ENCODE results near the gene FLT4.

Gene FLT4

GRCh38 chr5:180603076-180603594 is 46.3 kb downstream of the FLT4 start:
- DNase-seq: no peak

DNA sequence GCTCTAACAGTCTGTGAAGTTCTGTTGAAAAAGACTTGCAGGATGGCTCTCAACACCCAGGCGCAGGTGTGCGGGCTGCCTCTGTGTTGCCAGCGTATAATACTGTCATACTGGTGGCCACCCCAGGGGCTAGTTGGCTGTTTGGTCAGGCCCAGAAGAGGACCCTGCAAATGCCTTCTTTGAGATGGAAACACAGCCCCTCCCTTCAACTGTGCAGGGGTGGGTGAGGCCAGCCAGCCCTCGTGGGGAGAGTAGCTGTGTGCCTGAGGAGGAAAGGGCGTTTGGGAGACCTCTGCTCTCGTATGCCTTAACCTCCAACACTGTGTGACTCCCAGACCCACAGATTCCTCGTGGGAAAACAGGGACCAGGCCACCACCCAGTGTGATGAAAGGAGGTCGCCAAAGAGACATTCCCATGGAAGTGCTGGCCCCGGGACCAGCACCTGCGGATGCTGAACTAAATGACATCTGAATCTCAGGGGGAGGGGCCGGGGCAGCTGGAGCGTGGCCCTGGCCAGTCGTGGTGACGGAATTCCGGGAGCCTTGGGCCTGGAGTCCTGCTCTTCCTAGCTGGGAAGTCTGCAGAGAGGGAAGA is 46.8 kb downstream of the FLT4 start:
- DNase-seq: no peak

DNA sequence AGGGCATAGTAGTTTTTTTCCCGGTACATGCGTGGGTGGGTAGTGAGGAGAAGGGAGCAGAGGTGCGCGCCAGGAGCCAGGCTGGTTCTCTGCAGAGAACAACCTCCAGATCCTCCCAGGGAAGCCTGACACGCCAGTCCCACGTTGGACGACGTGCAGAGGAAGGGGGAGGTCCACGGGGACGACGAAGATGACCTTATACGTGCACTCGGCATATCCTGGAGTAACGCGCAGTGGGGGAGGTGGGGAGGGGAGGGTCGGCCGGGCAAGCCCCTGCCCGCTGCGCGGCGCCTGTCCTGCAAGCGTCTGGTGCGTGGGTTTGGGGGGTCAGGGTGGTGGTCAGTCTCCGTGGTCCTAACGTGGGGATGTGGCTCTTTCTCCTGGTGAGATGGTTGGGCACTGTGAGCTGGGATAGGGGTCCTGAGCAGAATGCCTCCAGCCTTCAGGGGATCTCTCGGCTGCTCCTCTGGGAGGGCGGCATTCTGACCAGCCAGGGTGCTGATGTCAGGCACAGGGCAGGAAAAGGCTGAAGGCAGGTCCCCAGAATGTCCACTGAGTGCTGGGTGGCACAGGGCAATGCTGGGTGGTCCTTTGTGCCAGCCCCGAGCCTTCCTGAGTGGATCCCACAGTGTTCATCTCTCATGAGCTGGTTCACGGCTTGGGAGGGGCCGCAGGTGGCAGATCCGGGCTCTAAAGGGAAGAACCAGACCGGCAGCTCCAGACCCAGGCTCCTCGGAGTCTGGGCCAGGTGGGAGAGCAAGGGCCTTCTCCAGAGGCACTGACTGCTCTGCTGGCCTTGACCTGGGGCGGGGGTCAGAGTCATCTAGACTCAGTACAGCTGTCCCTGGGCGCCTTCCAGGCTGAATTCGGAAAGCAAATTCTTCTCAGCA is 47.6 kb downstream of the FLT4 start:
- no peak for DNase-seq

DNA sequence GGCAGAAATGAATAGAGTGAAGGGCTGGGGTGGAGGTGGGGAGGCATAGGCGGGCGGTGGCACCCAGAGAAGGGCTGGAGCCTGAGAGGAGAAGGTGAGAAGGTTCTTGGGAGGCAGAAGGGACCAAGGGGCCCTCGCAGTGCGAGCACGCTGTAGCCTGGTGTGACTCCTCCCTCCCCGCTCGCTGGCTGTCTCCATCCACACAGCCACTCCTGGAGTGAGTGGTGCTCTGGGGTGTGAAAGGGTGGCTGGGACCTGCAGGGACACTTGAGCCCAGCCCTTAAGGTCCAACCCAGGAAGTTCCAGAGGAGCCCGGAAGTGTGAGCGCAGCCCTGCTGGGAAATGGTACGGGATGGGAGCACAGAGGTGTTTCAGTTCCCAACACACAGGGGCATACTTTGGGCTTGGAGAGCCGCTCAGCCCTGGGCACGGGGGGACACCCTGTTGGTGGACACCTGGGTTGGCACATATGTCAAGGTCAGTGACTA is 48.8 kb downstream of the FLT4 start:
- no peak for DNase-seq

DNA sequence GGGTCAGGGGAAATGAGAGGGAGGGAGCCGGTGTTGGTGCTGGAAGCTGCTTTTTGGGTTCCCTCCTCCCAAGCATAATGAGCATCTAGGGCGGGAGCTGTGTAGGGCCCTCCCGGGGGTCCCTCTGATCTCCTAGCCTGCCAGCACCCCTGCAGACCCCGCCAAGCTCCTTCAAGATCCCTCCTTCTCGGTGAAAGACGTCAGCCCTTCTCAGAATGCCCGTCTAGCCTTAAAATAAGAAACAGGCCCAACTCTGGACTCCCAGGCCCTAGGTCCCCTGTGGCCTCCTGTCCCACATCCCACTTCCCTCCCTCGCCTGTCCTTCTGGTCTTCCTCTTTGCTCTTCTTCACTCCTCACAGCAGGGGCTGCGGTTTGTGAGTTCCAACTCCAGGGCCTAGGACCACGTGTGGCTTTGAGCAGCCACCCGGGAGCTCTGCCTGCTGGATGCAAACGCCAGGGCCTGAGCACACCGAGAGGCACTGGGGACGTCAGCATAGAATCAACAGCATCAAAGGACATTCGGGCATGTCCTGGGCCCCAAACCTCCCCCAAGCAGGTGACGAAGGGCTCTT is 49.3 kb downstream of the FLT4 start:
- DNase-seq: no peak

DNA sequence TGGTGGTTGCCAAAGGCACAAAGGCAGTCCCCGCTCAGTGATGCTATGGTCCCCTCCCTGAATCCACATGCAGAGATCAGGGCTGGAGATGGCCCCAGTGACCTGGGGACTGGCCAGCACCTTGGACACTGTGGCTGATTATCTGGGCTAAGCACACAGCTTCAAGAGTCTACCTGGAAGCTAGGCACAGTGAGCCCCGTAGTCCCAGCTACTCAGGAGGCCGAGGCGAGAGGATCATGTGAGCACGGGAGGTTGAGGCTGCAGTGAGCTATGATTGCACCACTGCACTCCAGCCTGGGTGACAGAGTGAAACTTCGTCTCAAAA is 49.8 kb downstream of the FLT4 start:
- DNase-seq: no peak

DNA sequence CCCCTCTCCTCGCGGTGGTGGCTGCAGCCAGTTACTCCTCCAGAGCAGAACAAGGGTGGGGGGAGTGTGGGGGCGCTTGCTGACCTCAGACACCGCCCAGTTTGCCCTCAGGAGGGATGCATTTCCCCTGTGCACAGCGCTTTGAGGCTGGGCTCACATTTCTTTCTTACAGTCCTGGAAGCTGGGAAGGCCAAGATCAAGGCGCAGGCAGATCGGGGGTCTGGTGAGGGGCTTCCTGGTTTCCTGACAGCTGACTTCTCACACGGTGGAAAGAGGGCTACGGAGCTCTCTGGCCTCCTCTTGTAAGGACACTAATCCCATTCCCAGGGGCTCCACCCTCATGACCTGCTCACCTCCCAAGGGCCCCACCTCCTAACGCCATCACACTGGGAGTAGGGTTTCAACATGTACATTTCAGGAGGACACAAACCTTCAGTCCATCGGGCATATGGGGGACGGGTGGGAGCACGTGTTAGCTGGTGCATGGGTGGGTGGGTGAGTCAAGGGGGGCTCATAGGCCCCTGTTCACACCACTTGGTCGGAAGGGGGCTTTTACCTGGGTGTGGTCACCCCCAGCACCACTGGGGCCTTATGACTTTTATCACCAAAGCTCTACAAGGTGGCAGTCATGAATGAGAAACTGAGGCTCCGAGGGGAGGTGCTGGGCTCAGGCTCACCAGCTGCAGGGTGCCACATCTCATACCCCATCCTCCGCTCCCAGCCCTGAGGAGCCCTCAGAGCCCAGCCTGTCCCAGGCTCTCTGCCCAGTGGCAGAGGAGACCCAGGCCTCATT is 50.4 kb downstream of the FLT4 start:
- DNase-seq: no peak

- DNase-seq: no peak
Measured at GRCh38 chr5:180598316-180598701, 51.1 kb downstream of the FLT4 start.

- no peak for DNase-seq
Measured at GRCh38 chr5:180596668-180597231, 52.6 kb downstream of the FLT4 start.

DNA sequence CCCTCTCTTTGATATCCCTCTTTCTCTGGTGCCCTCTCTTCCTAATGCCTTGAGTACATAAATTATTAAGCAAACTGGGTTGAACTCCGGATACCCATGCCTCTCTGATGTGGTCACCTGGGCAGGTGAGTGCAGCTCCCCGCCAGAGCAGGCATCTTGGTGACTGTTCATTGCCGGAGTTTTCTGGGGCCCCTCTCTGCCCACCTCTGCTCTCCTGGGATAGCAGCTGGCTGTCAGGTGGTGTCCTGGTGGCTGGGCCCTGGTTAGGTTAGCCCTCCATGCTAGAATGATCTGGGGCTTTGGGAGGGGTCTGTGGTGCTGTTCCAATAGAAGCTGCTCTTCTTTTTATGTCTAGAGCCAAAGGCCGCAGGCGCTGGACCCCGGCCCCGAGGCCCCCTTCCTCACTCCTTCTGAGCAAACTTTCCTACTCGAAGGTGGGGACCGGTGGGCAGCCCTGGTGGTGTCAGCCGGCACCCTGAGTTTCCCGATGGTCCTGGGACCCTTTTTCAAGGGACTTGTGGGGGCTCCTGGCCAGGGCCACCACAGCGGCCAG is 53.2 kb downstream of the FLT4 start:
- DNase-seq: no peak

DNA sequence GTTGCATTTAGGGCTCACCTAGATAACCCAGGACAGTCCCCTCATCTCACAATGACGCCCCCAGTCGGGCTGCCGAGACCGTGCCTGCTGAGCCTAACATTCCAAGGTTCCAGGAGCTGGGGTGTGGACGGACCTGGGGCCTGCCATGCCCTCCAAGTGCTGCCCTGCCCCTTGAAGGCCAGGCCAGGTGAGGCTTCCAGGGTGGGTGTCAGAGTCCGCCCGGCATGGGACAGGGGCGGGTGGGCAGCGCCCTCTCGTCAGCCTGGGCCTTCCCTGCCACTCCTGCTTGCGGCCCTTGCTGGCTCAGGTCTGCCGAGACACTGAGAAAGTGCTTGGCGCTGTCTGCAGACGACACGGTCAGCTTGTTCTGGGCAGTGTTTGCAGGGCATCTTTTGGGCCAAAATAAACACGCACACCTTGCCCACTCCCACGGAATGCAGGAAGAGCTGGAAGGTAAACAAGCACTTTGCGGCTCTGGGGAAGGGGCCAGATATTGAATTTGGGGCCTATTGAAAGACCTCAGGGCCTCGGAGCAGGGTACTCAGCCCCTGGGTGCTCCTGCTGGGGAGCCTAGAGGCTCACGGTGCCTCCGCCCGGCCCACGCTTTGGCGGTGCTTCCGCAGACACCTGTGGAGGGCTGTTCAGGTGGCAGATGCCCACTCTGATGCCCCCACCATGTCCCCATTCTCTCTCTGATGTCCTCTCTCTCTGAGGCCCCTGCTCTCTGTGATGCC is 53.9 kb downstream of the FLT4 start:
- DNase-seq: no peak

DNA sequence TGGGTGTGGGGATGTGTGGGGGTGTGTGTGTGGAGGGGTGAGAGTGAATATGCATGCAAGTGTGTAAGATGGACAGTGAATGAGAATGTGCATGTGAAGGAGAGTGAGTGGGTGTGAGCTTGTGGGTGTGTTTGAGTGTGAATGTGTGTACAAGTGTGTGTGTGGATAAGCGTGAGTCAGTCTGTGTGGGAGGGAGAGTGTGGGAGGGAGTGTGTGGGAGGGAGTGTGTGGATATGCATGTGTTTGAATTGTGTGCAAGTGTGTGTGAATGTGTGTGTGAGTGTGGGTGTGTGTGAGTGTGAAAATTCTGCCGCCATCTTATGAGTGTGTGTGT is 54.4 kb downstream of the FLT4 start:
- DNase-seq: no peak

DNA sequence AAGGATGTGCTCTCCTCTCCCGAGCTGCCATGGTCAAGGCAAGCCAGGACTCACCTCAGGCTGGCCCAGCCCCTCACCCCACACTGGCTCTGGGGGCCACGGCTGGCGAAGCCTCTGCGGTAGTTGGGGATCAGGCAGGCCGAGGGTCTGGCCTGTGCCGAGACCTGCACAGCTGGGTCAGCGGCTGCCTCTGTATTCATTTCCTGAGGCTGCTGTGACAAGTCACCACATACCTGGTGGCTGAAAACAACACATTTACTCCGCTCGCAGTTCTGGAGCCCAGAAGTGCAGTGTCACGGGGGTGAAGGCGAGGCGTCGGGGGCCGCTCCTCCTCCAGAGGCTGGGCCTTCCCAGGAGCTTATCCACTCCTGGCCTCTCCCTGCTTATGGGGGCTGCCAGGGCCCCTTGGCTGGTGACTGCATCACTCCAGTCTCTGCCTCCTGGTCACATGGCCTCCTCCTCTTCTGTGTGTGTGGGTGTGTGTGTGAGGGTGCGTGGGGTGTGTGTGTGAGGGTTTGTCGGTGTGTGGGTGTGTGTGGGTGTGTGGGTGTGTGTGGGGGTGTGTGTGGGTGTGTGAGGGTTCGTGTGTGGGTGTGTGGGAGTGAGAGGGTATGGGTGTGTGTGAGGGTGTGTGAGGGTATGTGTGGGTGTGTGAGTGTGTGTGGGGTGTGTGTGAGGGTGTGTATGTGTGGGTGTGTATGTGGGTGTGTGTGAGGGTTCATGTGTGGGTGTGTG is 54.9 kb downstream of the FLT4 start:
- no peak for DNase-seq

- DNase-seq: no peak
Measured at GRCh38 chr5:180593446-180594206, 55.8 kb downstream of the FLT4 start.

- DNase-seq: no peak
Measured at GRCh38 chr5:180592176-180592575, 57.2 kb downstream of the FLT4 start.

DNA sequence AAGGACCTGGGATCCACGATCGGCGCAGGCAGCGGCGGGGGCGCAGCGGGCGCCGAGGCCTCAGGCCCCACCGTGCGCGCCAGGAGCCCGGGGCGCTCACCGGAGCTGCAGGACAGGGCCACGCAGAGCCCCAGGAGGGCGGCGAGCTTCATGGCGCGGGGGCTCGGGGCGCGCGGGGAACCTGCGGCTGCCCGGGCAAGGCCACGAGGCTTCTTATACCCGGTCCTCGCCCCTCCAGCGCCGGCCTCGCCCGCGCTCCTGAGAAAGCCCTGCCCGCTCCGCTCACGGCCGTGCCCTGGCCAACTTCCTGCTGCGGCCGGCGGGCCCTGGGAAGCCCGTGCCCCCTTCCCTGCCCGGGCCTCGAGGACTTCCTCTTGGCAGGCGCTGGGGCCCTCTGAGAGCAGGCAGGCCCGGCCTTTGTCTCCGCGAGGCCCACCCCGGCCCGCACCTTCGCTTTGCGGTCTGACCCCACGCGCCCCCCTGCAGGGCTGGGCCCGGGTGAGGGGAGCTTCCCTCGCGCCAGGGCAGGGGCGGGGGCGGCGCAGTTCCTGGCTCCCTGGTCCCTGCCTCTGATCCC is 58.0 kb downstream of the FLT4 start, which contains the start of gene SCGB3A1:
TSS of gene SCGB3A1 (minus strand) at position 189 of the 577 bp plus-strand sequence. CDS start at position 152, 37 bp downstream.
- no peak for DNase-seq

DNA sequence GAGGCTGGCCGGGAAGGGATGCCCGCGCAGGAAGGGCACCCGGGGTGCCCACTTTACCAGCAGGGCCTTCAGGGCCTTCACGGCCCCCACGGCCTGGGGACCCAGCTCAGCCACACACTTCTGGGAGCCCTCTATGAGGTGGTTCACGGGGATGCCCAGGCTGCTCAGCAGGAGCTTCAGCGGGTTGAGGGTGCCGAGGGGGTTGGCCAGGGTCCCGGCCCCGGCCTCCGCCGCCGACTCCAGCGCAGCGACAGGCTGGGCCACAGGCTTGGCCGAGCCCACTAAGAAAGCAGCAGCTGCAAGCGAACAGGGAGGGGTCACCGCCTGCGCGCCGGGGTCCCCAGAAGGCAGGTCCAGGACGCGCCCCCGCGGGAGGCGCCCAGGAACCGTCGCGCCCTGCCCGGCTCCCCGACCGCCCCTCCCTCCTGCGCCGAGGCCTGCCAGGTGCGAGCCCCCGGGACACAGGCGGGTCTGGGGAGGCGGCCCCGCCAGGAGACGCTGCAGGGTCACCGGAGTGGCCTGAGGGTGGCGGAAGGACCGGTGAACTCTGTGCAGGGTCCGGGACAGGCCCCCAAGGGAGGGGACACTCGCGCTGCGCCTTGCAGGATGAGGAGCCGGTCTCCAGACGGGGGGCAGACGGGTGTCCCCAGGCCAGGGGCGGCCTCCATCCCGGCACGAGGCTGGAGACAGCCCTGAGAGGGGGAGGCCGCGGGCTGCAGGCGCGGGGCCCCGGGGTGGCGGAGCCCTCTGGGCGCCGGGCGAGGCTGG is 58.7 kb downstream of the FLT4 start:
- no peak for DNase-seq

- DNase-seq: no peak
Measured at GRCh38 chr5:180589771-180590542, 59.4 kb downstream of the FLT4 start.

Data from stimulated activated CD4-positive, alpha-beta T cell treated with anti-CD3 and anti-CD28 coated beads, Interleukin-2, amount 100 ng/mL, for 48 hours (primary cell).